Activated CD4-positive, alpha-beta T cell treated with anti-CD3 and anti-CD28 coated beads for 36 hours (primary cell): ENCODE data around the gene POLR3GL. TPM values are rescaled to one million over a fixed set of nuclear protein-coding genes. Genes with fewer than 3 reads are reported as not detected.
"Not testable (repeated sequence)": the region's sequence is repeated elsewhere in the genome, so short reads cannot be mapped to it uniquely, and the experiment has no call there.

Experiments
- ATAC-seq: fragments of 200-7000 bp; cut with Tn5 transposase; one replicate; pipeline ENCODE4 v1.10.0; 2021; ENCODE audit warnings: mild to moderate bottlenecking, moderate library complexity
- CTCF ChIA-PET: fragments of 350-600 bp; sonication (Branson Sonifier 250); formaldehyde crosslinking; loops from one replicate; lab custom pipeline; 2021; ENCODE audit warnings: antibody characterized with exemption; lab: Charles Lee
- POLR2A ChIA-PET: fragments of 350-600 bp; sonication (Branson Sonifier 250); formaldehyde crosslinking; loops from one replicate; lab custom pipeline; 2021; ENCODE audit warnings: antibody characterized with exemption, inconsistent platforms; lab: Charles Lee
- DNase-seq: peaks from one replicate; pipeline ENCODE4 v3.0.0-alpha.2; 2020
- H3K27ac Mint-ChIP-seq: one replicate; pipeline ENCODE4 v1.8.0; 2021; ENCODE audit warnings: mixed read lengths
- H3K27me3 Mint-ChIP-seq: one replicate; pipeline ENCODE4 v1.8.0; 2021; ENCODE audit warnings: mixed read lengths
- H3K36me3 Mint-ChIP-seq: one replicate; pipeline ENCODE4 v1.8.0; 2021; ENCODE audit warnings: low read depth, mixed read lengths
- H3K4me1 Mint-ChIP-seq: one replicate; pipeline ENCODE4 v1.8.0; 2021; ENCODE audit warnings: mixed read lengths
- H3K4me3 Mint-ChIP-seq: one replicate; pipeline ENCODE4 v1.8.0; 2021; ENCODE audit warnings: mild to moderate bottlenecking, moderate library complexity, mixed read lengths
- H3K9me3 Mint-ChIP-seq: one replicate; pipeline ENCODE4 v1.8.0; 2021; ENCODE audit warnings: low read depth, mixed read lengths
- intact Hi-C, 2 experiments: fragments of 100-400 bp; cut with DNase I in 1 of 2; cut with micrococcal nuclease in 1 of 2; formaldehyde crosslinking; loops; one replicate each; pipeline versions ENCODE4 v1.14.2 to v1.15.1; 2022 to 2024; cut with DNase I, micrococcal nuclease
- total RNA-seq, 2 experiments: library from RNA; stranded (reverse); gene quantifications; one replicate each; pipeline ENCODE4 v1.2.3, GENCODE V29; 2021

Gene POLR3GL
- total RNA-seq, 2 experiments from 2014 or later = 19.3 to 22.4 TPM

- H3K4me3 Mint-ChIP-seq = no peak overlapping the region
- H3K9me3 Mint-ChIP-seq = no peaks in the 10 kb centered on the region
- no peaks in the 10 kb centered on the region for H3K36me3 Mint-ChIP-seq
- CTCF ChIA-PET = interaction anchor here (0.6 to 2.1 kb wide), 7 partner anchors 14 to 169 kb away, joined by 3 to 12 read pairs (median 4); partner anchors contain the start of gene NUDT17
- H3K27me3 Mint-ChIP-seq = peaks cover 8% of the 10 kb centered on the region
- intact Hi-C loops = loop anchor here (1.0 to 10.0 kb wide), 4 partner anchors 21 to 289 kb away; partner anchors contain the start of gene NUDT17 (in 1 of the 2)
- no peak overlapping the region for H3K27ac Mint-ChIP-seq
- ATAC-seq (no peak), DNase-seq (no peak)
- POLR2A ChIA-PET = no interaction called here
- H3K4me1 Mint-ChIP-seq = peaks cover 7% of the 10 kb centered on the region
Measured at GRCh38 chr1:146013559-146013922, 49.1 kb downstream of the POLR3GL start.

DNA sequence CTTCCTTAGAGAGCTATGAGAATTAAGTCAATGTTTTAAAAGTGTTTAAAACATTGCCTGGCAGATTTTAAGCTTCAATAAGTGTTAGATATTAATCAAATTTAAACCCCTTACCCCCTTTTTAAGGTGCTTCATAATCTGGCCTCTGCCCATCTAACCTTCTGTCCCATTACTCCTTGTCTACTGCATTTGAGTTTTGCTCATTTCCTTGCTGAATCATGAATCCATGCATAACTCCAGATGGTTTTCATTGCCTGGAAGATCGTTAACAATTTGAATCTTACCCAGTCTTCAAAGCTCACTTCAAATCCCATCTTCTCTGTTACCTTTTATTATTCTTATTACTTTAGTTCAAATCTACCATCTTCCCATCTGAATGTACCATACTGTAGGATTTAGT lies 52.4 kb downstream of the POLR3GL start:
- DNase-seq (no peak), ATAC-seq (no peak)
- H3K27me3 Mint-ChIP-seq = peaks cover 31% of the 10 kb centered on the region
- no peaks in the 10 kb centered on the region for H3K9me3 Mint-ChIP-seq
- ChIA-PET CTCF (interaction anchor here (0.8 to 3.3 kb wide), 9 partner anchors 8 to 171 kb away, joined by 3 to 17 read pairs (median 4); partner anchors contain the start of gene NUDT17), POLR2A (interaction anchor here (0.6 to 0.8 kb wide), 2 partner anchors 16 to 35 kb away, joined by 5 to 9 read pairs; no protein-coding TSS in a partner anchor)
- no peak overlapping the region for H3K4me3 Mint-ChIP-seq
- peaks cover 15% of the 10 kb centered on the region for H3K4me1 Mint-ChIP-seq
- intact Hi-C loops = loop anchor here in 1 of 2 experiments (10.0 kb wide), 1 partner anchor 292 kb away; no protein-coding TSS in a partner anchor
- no peak overlapping the region for H3K27ac Mint-ChIP-seq
- H3K36me3 Mint-ChIP-seq = no peaks in the 10 kb centered on the region

GRCh38 chr1:146019231-146020057 lies 55.0 kb downstream of the POLR3GL start:
- Mint-ChIP-seq H3K4me3 (no peak overlapping the region), H3K9me3 (no peaks in the 10 kb centered on the region), H3K27ac (no peak overlapping the region), H3K27me3 (peaks cover 36% of the 10 kb centered on the region), H3K36me3 (no peaks in the 10 kb centered on the region), H3K4me1 (peaks cover 8% of the 10 kb centered on the region)
- POLR2A ChIA-PET = no interaction called here
- ATAC-seq (peak; percentile 19), DNase-seq (peak; percentile 30)
- intact Hi-C loops = loop anchor here in 1 of 2 experiments (10.0 kb wide), 1 partner anchor 295 kb away; no protein-coding TSS in a partner anchor
- CTCF ChIA-PET = interaction anchor here (0.5 to 3.3 kb wide), 6 partner anchors 13 to 247 kb away, joined by 3 to 17 read pairs (median 4); no protein-coding TSS in a partner anchor

GRCh38 chr1:146020058-146021049 lies 55.9 kb downstream of the POLR3GL start:
- no peaks in the 10 kb centered on the region for H3K9me3 Mint-ChIP-seq
- no peak for DNase-seq
- ChIA-PET CTCF (interaction anchor here (0.5 to 2.6 kb wide), 3 partner anchors 12 to 173 kb away, joined by 3 to 14 read pairs (median 4); no protein-coding TSS in a partner anchor), POLR2A (no interaction called here)
- no peak for ATAC-seq
- intact Hi-C loops = no loop called here
- peaks cover 37% of the 10 kb centered on the region for H3K27me3 Mint-ChIP-seq
- H3K4me3 Mint-ChIP-seq = no peak overlapping the region
- H3K4me1 Mint-ChIP-seq = peaks cover 8% of the 10 kb centered on the region
- H3K27ac Mint-ChIP-seq = no peak overlapping the region
- no peaks in the 10 kb centered on the region for H3K36me3 Mint-ChIP-seq

DNA sequence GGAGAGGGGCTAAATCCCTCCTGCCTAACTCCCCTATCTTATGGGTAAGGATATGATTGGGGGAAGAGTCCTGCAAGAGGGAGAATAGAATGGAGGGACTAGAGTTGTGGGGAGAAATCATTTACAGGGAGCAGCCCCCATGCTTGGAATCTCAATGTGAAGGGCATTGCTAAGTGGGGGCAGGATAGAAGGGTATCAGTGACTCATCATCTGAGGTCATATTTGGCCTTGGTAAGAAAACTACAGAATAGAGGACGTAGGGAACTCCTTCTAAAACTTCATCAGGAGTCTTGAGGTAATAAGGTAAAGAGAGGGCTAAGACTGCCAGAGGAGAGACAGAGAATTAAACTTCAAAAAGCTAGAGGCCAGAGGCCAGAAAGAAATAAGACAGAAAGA lies 56.6 kb downstream of the POLR3GL start:
- POLR2A ChIA-PET = interaction anchor here (1.3 kb wide), 1 partner anchor 15 kb away, joined by 8 read pairs; no protein-coding TSS in a partner anchor
- ATAC-seq = no peak
- peaks cover 8% of the 10 kb centered on the region for H3K4me1 Mint-ChIP-seq
- no peak overlapping the region for H3K4me3 Mint-ChIP-seq
- H3K27me3 Mint-ChIP-seq = peaks cover 37% of the 10 kb centered on the region
- intact Hi-C loops = no loop called here
- no peaks in the 10 kb centered on the region for H3K36me3 Mint-ChIP-seq
- CTCF ChIA-PET = interaction anchor here (1.0 to 1.4 kb wide), 4 partner anchors 12 to 173 kb away, joined by 3 to 6 read pairs (median 4); partner anchors contain the start of gene ANKRD35
- no peak for DNase-seq
- no peaks in the 10 kb centered on the region for H3K9me3 Mint-ChIP-seq
- H3K27ac Mint-ChIP-seq = no peak overlapping the region

DNA sequence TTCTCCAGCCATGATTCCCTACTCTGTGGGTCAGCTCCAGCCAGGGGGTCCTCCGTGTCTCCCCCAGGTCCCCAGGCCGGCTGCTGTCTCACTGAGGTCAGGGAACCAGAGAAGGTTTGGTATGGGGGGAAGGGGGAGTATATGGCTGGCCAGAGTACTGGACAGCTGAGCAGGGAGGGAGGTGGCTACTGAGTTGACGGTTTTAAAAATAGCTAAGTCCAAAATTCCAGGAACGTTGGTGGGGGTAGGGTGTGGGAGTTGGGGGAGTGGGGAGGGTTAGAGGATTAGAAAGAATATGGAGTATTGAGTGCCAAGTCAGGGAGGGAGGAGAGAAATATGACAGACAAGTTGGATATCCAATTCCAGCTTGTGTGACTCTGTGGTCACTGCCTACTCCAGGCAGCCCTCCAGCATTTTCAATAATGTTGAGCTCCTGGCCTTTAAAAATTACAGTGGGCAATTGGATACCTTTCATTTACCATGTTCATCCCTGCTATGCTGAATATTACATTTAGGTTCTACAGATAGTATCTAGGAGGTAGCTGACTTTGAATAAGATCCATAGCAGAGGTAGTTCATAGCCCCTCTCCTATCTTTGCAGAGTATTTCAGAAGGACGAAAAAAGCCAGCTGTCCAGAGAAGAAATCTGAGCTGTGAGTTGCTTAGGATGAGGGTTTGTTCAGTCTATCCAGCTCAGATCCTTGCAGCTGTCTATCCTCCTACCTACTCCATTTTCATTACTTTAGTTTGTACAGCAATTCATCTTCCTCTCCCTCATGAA lies 57.3 kb downstream of the POLR3GL start, which contains the start of gene HJV:
Gene HJV, minus strand, starts transcription at position 114 of the 781 bp plus-strand sequence. CDS start 1,504 bp downstream, outside the sequence.
- H3K9me3 Mint-ChIP-seq = no peaks in the 10 kb centered on the region
- DNase-seq (no peak), ATAC-seq (no peak)
- ChIA-PET POLR2A (interaction anchor here (0.5 to 1.3 kb wide), 4 partner anchors 14 to 246 kb away, joined by 3 to 8 read pairs (median 4); no protein-coding TSS in a partner anchor), CTCF (interaction anchor here (0.7 to 1.4 kb wide), 5 partner anchors 11 to 136 kb away, joined by 3 to 6 read pairs (median 4); partner anchors contain the start of gene ANKRD35)
- H3K36me3 Mint-ChIP-seq = no peaks in the 10 kb centered on the region
- peaks cover 37% of the 10 kb centered on the region for H3K27me3 Mint-ChIP-seq
- H3K27ac Mint-ChIP-seq = no peak within 1 kb of the TSS
- intact Hi-C loops = no loop called here
- peaks cover 8% of the 10 kb centered on the region for H3K4me1 Mint-ChIP-seq
- no peak within 1 kb of the TSS for H3K4me3 Mint-ChIP-seq

- no peak overlapping the region for H3K27ac Mint-ChIP-seq
- H3K4me3 Mint-ChIP-seq = no peak overlapping the region
- ATAC-seq = no peak
- peaks cover 8% of the 10 kb centered on the region for H3K4me1 Mint-ChIP-seq
- no peaks in the 10 kb centered on the region for H3K36me3 Mint-ChIP-seq
- ChIA-PET CTCF (interaction anchor here (0.7 to 1.4 kb wide), 4 partner anchors 11 to 43 kb away, joined by 3 to 6 read pairs (median 4); no protein-coding TSS in a partner anchor), POLR2A (interaction anchor here (0.9 to 1.1 kb wide), 2 partner anchors 29 to 43 kb away, joined by 3 to 4 read pairs; no protein-coding TSS in a partner anchor)
- H3K27me3 Mint-ChIP-seq = peaks cover 35% of the 10 kb centered on the region
- no peak for DNase-seq
- no peaks in the 10 kb centered on the region for H3K9me3 Mint-ChIP-seq
- intact Hi-C loops = no loop called here
Measured at GRCh38 chr1:146022403-146023127, 58.1 kb downstream of the POLR3GL start.

DNA sequence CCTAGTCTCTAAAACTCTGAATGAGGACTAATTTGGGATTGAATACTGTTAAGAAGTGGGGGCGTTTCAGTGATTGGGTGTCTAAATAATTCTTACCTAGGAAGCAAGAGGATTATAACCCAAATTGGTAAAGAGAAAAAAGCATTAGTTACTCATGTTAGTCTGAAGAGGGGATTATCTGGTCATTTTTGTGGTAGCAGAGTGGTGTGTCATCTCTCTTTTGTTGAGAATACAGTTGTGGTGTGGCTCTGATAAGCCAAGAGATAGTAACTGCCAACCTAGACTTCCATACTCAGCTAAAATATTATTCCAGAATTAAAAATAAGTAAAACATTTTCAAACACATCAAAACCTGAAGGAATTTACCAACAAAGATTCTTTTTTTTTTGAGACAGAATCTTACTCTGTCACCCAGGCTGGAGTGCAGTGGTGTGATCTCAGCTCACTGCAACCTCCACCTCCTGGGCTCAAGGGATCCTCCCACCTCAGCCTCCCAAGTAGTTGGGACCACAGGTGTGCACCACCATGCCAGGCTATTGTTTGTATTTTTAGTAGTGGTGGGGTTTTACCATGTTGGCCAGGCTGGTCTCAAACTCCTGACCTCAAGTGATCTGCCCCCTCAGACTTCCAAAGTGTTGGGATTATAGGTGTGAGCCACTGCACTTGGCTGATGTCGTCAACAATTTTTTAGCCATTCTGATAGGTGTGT lies 61.5 kb downstream of the POLR3GL start:
- H3K36me3 Mint-ChIP-seq, H3K4me1 Mint-ChIP-seq, H3K4me3 Mint-ChIP-seq, ATAC-seq, H3K9me3 Mint-ChIP-seq, H3K27me3 Mint-ChIP-seq, H3K27ac Mint-ChIP-seq, DNase-seq, intact Hi-C loops: not testable (repeated sequence)
- ChIA-PET POLR2A (interaction anchor here (1.0 kb wide), 1 partner anchor 26 kb away, joined by 3 read pairs; no protein-coding TSS in a partner anchor), CTCF (interaction anchor here (0.6 to 1.3 kb wide), 3 partner anchors 9 to 160 kb away, joined by 3 to 4 read pairs (median 3); no protein-coding TSS in a partner anchor)

DNA sequence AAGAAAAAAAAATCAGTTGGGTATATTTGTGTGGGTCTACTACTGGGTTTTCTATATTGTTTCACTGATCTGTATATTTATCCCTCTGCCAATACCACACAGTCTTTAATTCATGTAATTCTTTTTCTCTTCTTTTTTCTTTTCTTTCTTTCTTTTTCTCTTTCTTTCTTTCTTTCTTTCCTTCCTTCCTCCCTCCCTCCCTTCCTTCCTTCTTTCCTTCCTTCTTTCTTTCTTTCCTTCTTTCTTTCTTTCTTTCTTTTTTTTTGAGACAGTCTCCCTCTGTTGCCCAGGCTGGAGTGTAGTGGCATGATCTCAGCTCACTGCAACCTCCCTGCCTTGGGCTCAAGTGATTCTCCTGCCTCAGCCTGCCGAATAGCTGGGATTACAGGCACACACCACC lies 62.2 kb downstream of the POLR3GL start:
- H3K4me1 Mint-ChIP-seq, DNase-seq, H3K27me3 Mint-ChIP-seq, H3K4me3 Mint-ChIP-seq, ATAC-seq, H3K9me3 Mint-ChIP-seq, H3K27ac Mint-ChIP-seq, intact Hi-C loops, H3K36me3 Mint-ChIP-seq: not testable (repeated sequence)
- ChIA-PET POLR2A (interaction anchor here (1.0 kb wide), 1 partner anchor 25 kb away, joined by 3 read pairs; no protein-coding TSS in a partner anchor), CTCF (interaction anchor here (0.9 to 1.3 kb wide), 2 partner anchors 10 to 118 kb away, joined by 3 to 4 read pairs; no protein-coding TSS in a partner anchor)
